ENCODE results near the gene MEDAG. TPM values are rescaled to one million over a fixed set of nuclear protein-coding genes. Genes with fewer than 3 reads are reported as not detected.

The MEDAG gene
- total RNA-seq, 2 experiments from 2014 or later: not detected

- Mint-ChIP-seq H3K36me3 (ENCODE audit: low read depth) (no peaks in the 10 kb centered on the region), H3K27ac (no peak overlapping the region), H3K27me3 (peaks cover 15% of the 10 kb centered on the region), H3K4me3 (no peak overlapping the region), H3K9me3 (no peaks in the 10 kb centered on the region), H3K4me1 (ENCODE audit: low read depth) (peaks cover 3% of the 10 kb centered on the region)
- intact Hi-C loops (cut with micrococcal nuclease): loop anchor here (5.0 kb wide), 1 partner anchor 52 kb away; no protein-coding TSS in a partner anchor
- ChIA-PET CTCF (interaction anchor here (1.1 to 1.2 kb wide), 2 partner anchors 12 to 81 kb away, joined by 3 to 4 read pairs; no protein-coding TSS in a partner anchor), POLR2A (no interaction called here)
- no peak for DNase-seq
- no peak for ATAC-seq
- TF ChIP-seq CTCF (IDR thresholded peaks at IDR 0.05): no peak
These were observed 37.1 kb upstream of the MEDAG start for GRCh38 chr13:30868799-30869470.

- no peak overlapping the region for H3K4me3 Mint-ChIP-seq
- H3K9me3 Mint-ChIP-seq: no peaks in the 10 kb centered on the region
- peaks cover 3% of the 10 kb centered on the region for H3K4me1 Mint-ChIP-seq (ENCODE audit: low read depth)
- ChIA-PET CTCF (interaction anchor here (1.1 to 1.2 kb wide), 2 partner anchors 13 to 82 kb away, joined by 3 to 4 read pairs; no protein-coding TSS in a partner anchor), POLR2A (interaction anchor here (0.7 kb wide), 1 partner anchor 737 kb away, joined by 3 read pairs; no protein-coding TSS in a partner anchor)
- peaks cover 17% of the 10 kb centered on the region for H3K27me3 Mint-ChIP-seq
- ATAC-seq: no peak
- no peaks in the 10 kb centered on the region for H3K36me3 Mint-ChIP-seq (ENCODE audit: low read depth)
- intact Hi-C loops (cut with micrococcal nuclease): loop anchor here (5.0 kb wide), 1 partner anchor 52 kb away; no protein-coding TSS in a partner anchor
- no peak for DNase-seq
- H3K27ac Mint-ChIP-seq: no peak overlapping the region
- no peak for TF ChIP-seq CTCF (IDR thresholded peaks at IDR 0.05)
These were observed 36.6 kb upstream of the MEDAG start for GRCh38 chr13:30869491-30869890.

GRCh38 chr13:30870049-30870884 is 35.8 kb upstream of the MEDAG start:
- Mint-ChIP-seq H3K4me3 (no peak overlapping the region), H3K36me3 (ENCODE audit: low read depth) (no peaks in the 10 kb centered on the region), H3K4me1 (ENCODE audit: low read depth) (peaks cover 2% of the 10 kb centered on the region), H3K27me3 (peaks cover 16% of the 10 kb centered on the region), H3K27ac (no peak overlapping the region), H3K9me3 (no peaks in the 10 kb centered on the region)
- CTCF ChIA-PET: interaction anchor here (0.7 kb wide), 1 partner anchor 147 kb away, joined by 3 read pairs; no protein-coding TSS in a partner anchor
- POLR2A ChIA-PET: interaction anchor here (0.7 kb wide), 1 partner anchor 738 kb away, joined by 3 read pairs; no protein-coding TSS in a partner anchor
- intact Hi-C loops (cut with micrococcal nuclease): no loop called here
- no peak for TF ChIP-seq CTCF (IDR thresholded peaks at IDR 0.05)
- DNase-seq (peak; percentile 51), ATAC-seq (peak; percentile 93)

GRCh38 chr13:30870916-30871587 is 35.0 kb upstream of the MEDAG start:
- TF ChIP-seq CTCF (IDR thresholded peaks at IDR 0.05): no peak
- DNase-seq: no peak
- H3K27me3 Mint-ChIP-seq: peaks cover 12% of the 10 kb centered on the region
- no peak for ATAC-seq
- POLR2A ChIA-PET: no interaction called here
- no peak overlapping the region for H3K27ac Mint-ChIP-seq
- intact Hi-C loops (cut with micrococcal nuclease): no loop called here
- no peaks in the 10 kb centered on the region for H3K9me3 Mint-ChIP-seq
- H3K4me3 Mint-ChIP-seq: no peak overlapping the region
- CTCF ChIA-PET: interaction anchor here (0.7 to 1.2 kb wide), 2 partner anchors 22 to 147 kb away, joined by 3 read pairs; no protein-coding TSS in a partner anchor
- H3K36me3 Mint-ChIP-seq (ENCODE audit: low read depth): no peaks in the 10 kb centered on the region
- H3K4me1 Mint-ChIP-seq (ENCODE audit: low read depth): no peaks in the 10 kb centered on the region

Data from activated CD8-positive, alpha-beta T cell treated with anti-CD3 and anti-CD28 coated beads for 36 hours (primary cell).